AG20443 (cell line): ENCODE measurements around the gene TSLP.

Experiments
- DNase-seq: peaks from one replicate; pipeline ENCODE4 v3.0.0; 2012; ENCODE audit warnings: low spot score, mixed read lengths

TSLP gene

DNA sequence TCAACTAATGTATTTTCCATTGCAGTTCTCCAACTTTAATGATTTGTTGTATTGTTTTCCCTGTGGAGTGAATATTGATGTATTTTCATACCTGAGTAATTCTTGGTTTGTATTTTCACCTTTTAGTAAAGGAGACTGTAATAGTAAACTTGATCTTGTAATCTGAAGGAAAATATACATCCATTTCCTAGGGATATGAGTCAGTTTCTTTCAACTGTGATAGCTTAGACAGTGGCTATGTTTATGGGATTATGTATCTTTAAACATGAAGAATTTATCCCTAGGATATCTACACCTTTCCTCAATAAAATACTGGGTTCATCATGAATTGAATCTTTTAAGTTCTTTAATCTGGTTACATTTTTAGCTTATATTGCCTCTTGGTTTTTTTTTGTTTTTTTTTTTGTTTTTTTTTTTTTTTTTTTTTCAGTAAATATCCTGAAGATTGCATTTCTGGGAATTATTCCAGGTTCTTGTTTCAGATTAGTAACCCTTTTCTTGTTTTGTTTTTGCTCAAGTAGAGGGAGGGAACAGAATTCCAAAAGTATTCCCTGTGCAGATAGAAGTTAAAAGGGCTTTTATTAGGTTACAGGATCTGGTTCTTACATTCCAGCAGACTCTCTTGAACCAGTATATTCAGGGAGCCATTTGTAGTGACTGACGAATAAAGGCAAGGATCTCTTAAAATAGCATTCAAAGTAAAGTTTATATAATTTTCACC is 27.7 kb downstream of the TSLP start:
- no peak for DNase-seq

DNA sequence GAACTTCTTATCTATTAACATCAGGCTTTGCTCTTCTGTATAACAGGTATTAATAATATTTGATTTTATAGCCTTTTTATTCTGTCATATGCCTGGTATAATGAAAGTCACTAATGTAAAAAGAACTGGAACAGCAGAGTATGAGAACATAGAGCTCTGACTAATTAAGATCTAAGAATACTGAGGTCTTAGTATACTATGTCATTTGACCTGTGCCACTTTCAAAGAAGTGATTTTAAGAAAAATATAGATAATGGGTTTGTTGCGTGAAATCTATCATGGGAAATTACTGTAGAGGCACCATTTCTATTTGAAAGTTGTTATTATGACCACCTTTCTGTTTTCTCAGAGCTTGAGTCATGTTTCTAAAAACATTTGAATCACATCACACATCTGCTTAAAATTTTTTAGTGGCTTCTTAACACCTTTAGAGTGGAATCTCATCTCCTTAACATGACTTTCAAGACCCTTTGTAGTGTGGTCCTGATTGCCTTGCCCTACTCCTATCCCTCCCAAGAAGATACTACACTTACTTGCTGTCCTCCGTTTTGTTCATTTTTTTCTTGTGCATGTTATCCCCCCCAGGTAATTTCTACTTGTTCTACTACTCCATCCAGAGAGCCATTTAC is 34.9 kb downstream of the TSLP start:
- DNase-seq, result no peak

DNA sequence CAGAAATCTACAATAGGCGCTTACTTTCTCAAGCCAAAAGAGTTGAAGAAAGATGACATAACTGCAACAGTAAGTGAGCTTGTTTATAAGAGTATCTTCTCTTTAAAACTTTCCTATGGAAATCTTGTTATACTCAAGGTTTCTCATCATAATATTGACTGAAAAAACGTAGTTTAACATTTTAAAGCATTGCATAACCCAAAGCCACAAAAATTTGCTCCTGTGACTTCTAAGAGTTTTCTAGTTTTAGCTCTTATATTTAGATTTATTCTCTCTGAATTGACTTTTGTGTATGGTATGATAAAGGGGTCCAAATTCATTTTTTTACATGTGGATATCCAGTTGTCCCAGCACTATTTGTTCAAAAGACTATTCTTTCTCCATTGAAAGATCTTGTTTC is 35.9 kb downstream of the TSLP start:
- no peak for DNase-seq

GRCh38 chr5:111111956-111112355 is 40.4 kb downstream of the TSLP start:
- no peak for DNase-seq

GRCh38 chr5:111113678-111114077 is 42.2 kb downstream of the TSLP start:
- DNase-seq, result no peak

GRCh38 chr5:111115229-111115628 is 43.7 kb downstream of the TSLP start:
- no peak for DNase-seq

DNA sequence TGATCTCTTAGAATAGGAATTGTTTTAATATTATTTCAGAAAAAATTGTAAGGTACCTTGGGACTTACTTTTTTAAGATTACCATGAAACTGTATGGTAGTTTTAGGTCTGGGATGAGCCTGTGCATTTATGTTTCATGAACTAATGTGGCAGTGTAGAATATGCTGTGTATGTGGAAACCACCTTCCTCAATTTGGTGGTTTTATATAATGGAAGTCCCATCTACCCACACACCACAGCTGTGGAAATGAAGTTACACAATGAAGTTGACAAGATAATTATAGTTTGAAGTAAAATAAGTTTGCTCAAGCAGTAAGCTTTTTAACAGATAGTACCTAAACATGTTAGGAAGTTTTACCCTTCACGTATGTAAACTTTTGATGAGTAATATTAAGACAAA is 45.0 kb downstream of the TSLP start:
- no peak for DNase-seq

DNA sequence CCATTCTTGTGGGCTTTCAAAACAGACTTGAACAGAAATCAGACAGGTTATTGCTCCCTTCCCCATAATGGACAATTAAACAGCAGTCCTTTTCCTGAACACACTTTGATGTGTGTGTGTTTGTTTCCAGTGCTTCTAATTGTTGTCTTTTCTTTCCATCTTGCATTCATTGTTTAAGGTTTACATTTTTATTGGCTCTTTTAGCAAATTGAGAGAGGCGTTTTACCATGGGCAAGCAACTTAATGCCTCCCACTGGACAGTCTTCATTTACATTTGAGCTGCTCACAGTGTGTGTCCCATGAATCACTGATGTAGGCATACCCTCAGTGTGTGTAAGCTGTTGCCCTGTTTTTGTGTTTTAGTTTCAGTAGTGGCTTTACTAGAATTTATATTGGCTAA is 45.6 kb downstream of the TSLP start:
- DNase-seq, result no peak

- no peak for DNase-seq
Measured at GRCh38 chr5:111119221-111119620, 47.7 kb downstream of the TSLP start.

GRCh38 chr5:111119856-111120255 is 48.3 kb downstream of the TSLP start:
- no peak for DNase-seq

- DNase-seq, result no peak
Measured at GRCh38 chr5:111120911-111121310, 49.4 kb downstream of the TSLP start.

GRCh38 chr5:111121926-111122325 is 50.4 kb downstream of the TSLP start:
- no peak for DNase-seq

GRCh38 chr5:111122398-111122797 is 50.9 kb downstream of the TSLP start:
- no peak for DNase-seq

GRCh38 chr5:111124793-111125192 is 53.3 kb downstream of the TSLP start:
- DNase-seq, result no peak

- DNase-seq, result no peak
Measured at GRCh38 chr5:111126896-111127295, 55.4 kb downstream of the TSLP start.
